ENCODE measurements around the gene NLRP8.
"Not testable (repeated sequence)": the region's sequence is repeated elsewhere in the genome, so short reads cannot be mapped to it uniquely, and the experiment has no call there.

DNA sequence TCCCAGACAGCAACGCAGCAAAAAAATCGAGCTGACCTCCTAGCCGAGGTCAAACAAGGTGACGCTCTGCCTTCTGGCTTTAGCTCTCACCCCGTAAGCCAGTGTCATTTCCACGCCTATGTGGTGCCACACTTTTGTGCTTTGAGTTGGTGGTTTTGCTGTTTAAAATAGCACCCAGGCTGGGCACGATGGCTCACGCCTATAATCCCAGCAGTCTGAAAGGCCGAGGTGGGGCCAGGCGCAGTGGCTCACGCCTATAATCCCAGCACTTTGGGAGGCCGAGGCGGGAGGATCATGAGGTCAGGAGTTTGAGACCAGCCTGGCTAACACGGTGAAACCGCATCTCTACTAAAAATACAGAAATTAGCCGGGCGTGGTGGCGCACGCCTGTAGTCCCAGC lies 2.9 kb downstream of the NLRP8 start:
- TF ChIP-seq, protein P1, sequence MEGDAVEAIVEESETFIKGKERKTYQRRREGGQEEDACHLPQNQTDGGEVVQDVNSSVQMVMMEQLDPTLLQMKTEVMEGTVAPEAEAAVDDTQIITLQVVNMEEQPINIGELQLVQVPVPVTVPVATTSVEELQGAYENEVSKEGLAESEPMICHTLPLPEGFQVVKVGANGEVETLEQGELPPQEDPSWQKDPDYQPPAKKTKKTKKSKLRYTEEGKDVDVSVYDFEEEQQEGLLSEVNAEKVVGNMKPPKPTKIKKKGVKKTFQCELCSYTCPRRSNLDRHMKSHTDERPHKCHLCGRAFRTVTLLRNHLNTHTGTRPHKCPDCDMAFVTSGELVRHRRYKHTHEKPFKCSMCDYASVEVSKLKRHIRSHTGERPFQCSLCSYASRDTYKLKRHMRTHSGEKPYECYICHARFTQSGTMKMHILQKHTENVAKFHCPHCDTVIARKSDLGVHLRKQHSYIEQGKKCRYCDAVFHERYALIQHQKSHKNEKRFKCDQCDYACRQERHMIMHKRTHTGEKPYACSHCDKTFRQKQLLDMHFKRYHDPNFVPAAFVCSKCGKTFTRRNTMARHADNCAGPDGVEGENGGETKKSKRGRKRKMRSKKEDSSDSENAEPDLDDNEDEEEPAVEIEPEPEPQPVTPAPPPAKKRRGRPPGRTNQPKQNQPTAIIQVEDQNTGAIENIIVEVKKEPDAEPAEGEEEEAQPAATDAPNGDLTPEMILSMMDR (IDR thresholded peaks at IDR 0.05 in 4 of 5, conservative IDR thresholded peaks at IDR 0.05 in 1 of 5) = not testable (repeated sequence)
- not testable (repeated sequence) for TF ChIP-seq POLR2A (IDR thresholded peaks at IDR 0.05)

Data from gastrocnemius medialis (tissue), 4 donors.